ENCODE measurements around the gene EXOC3L2. TPM values are rescaled to one million over a fixed set of nuclear protein-coding genes. Genes with fewer than 3 reads are reported as not detected.
"Not testable (repeated sequence)": the region's sequence is repeated elsewhere in the genome, so short reads cannot be mapped to it uniquely, and the experiment has no call there.

The EXOC3L2 gene
- total RNA-seq, 1 donor from 2014 or later = 1.8 TPM

- intact Hi-C loops (cut with micrococcal nuclease) = no loop called here
- no peak for DNase-seq
- Histone ChIP-seq H3K4me3 (no peak overlapping the region), H3K4me1 (peaks cover 6% of the 10 kb centered on the region), H3K9me3 (replicated peaks) (no peaks in the 10 kb centered on the region), H3K27me3 (ENCODE audit: low read depth) (no peaks in the 10 kb centered on the region), H3K36me3 (peaks cover 78% of the 10 kb centered on the region), H3K27ac (replicated peaks) (no peak overlapping the region)
- TF ChIP-seq CTCF (IDR thresholded peaks at IDR 0.05; ENCODE audit: borderline replicate concordance) = no peak
Measured at GRCh38 chr19:45275370-45275971, 30.3 kb upstream of the EXOC3L2 start.

GRCh38 chr19:45273521-45273855 is 28.3 kb upstream of the EXOC3L2 start:
- DNase-seq = no peak
- H3K27me3 ChIP-seq (ENCODE audit: low read depth) = no peaks in the 10 kb centered on the region
- H3K27ac ChIP-seq (replicated peaks) = no peak overlapping the region
- H3K9me3 ChIP-seq (replicated peaks) = no peaks in the 10 kb centered on the region
- intact Hi-C loops (cut with micrococcal nuclease) = no loop called here
- peaks cover 6% of the 10 kb centered on the region for H3K4me1 ChIP-seq
- TF ChIP-seq CTCF (IDR thresholded peaks at IDR 0.05; ENCODE audit: borderline replicate concordance) = no peak
- H3K4me3 ChIP-seq = no peak overlapping the region
- H3K36me3 ChIP-seq = peaks cover 74% of the 10 kb centered on the region

GRCh38 chr19:45271735-45272108 is 26.5 kb upstream of the EXOC3L2 start:
- no peak overlapping the region for H3K27ac ChIP-seq (replicated peaks)
- no peaks in the 10 kb centered on the region for H3K27me3 ChIP-seq (ENCODE audit: low read depth)
- DNase-seq = no peak
- no peak for TF ChIP-seq CTCF (IDR thresholded peaks at IDR 0.05; ENCODE audit: borderline replicate concordance)
- H3K4me1 ChIP-seq = peaks cover 6% of the 10 kb centered on the region
- peaks cover 76% of the 10 kb centered on the region for H3K36me3 ChIP-seq
- H3K4me3 ChIP-seq = no peak overlapping the region
- intact Hi-C loops (cut with micrococcal nuclease) = no loop called here
- no peaks in the 10 kb centered on the region for H3K9me3 ChIP-seq (replicated peaks)

DNA sequence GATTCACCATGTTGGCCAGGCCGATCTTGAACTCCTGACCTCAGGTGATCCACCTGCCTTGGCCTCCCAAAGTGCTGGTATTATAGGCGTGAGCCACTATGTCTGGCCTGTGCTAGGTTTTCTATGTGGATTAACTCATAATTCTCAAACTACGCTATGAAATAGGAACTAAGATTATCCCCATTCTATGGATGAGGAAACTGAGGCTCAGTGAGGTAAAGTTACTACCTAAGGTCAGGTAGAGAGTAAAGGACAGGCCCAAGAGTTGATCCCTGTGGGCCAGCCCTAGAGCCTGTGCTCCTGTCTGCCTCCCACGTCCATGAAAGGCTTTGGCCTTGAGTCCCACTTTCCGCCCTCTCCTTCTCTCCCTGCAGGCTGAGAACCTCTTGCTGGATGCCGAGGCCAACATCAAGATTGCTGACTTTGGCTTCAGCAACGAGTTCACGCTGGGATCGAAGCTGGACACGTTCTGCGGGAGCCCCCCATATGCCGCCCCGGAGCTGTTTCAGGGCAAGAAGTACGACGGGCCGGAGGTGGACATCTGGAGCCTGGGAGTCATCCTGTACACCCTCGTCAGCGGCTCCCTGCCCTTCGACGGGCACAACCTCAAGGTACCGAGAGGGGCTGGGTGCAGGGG is 26.0 kb upstream of the EXOC3L2 start:
- no peak overlapping the region for H3K27ac ChIP-seq (replicated peaks)
- H3K9me3 ChIP-seq (replicated peaks) = no peaks in the 10 kb centered on the region
- no peak for DNase-seq
- H3K36me3 ChIP-seq = peaks cover 78% of the 10 kb centered on the region
- H3K4me1 ChIP-seq = peaks cover 6% of the 10 kb centered on the region
- no peak for TF ChIP-seq CTCF (IDR thresholded peaks at IDR 0.05; ENCODE audit: borderline replicate concordance)
- intact Hi-C loops (cut with micrococcal nuclease) = no loop called here
- no peak overlapping the region for H3K4me3 ChIP-seq
- no peaks in the 10 kb centered on the region for H3K27me3 ChIP-seq (ENCODE audit: low read depth)

DNA sequence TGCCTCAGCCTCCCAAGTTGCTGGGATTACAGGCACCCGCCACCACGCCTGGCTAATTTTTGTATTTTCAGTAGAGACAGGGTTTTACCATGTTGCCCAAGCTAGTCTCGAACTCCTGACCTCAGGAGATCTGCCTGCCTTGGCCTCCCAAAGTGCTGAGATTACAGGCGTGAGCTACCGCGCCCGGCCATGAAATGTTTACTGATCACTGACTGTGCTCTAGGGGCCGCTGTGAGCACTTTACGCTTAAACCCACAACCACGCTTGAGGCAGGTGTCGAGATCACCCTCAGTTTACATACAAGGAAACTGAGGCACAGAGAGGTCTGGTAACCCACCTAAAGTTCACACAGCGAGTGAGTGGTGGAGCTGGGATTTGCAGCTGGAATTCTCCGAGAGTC is 24.7 kb upstream of the EXOC3L2 start:
- DNase-seq; H3K27me3 ChIP-seq (ENCODE audit: low read depth); H3K4me1 ChIP-seq; H3K9me3 ChIP-seq (replicated peaks); H3K4me3 ChIP-seq; intact Hi-C loops (cut with micrococcal nuclease); H3K27ac ChIP-seq (replicated peaks): not testable (repeated sequence)
- peaks cover 73% of the 10 kb centered on the region for H3K36me3 ChIP-seq

GRCh38 chr19:45267296-45267695 is 22.1 kb upstream of the EXOC3L2 start:
- H3K27ac ChIP-seq (replicated peaks) = no peak overlapping the region
- H3K4me3 ChIP-seq = no peak overlapping the region
- DNase-seq = no peak
- intact Hi-C loops (cut with micrococcal nuclease) = no loop called here
- no peaks in the 10 kb centered on the region for H3K9me3 ChIP-seq (replicated peaks)
- TF ChIP-seq CTCF (IDR thresholded peaks at IDR 0.05; ENCODE audit: borderline replicate concordance) = no peak
- H3K36me3 ChIP-seq = peaks cover 51% of the 10 kb centered on the region
- H3K27me3 ChIP-seq (ENCODE audit: low read depth) = no peaks in the 10 kb centered on the region
- H3K4me1 ChIP-seq = no peaks in the 10 kb centered on the region

Measured in left ventricle myocardium inferior (tissue), 1 donor.